Fibroblast of lung (primary cell): Measurements from ENCODE around the gene PLEKHH2. TPM values are rescaled to one million over a fixed set of nuclear protein-coding genes. Genes with fewer than 3 reads are reported as not detected.

Experiments
- DNase-seq, 2 donors: peaks; one replicate each; pipeline versions ENCODE4 v3.0.0 to v3.0.0-alpha.2; 2010; ENCODE audit warnings: low read depth in 2 of 2
- H2AFZ ChIP-seq: 2 replicates; pipeline ENCODE4 v1.5.1; 2012; ENCODE audit warnings: low read length, control low read depth, inconsistent platforms
- H3K27ac ChIP-seq: 2 replicates; pipeline ENCODE4 v1.5.1; 2011; ENCODE audit warnings: low read length, control low read depth; ENCODE audit not compliant: insufficient read depth
- H3K27me3 ChIP-seq: 2 replicates; pipeline ENCODE4 v1.5.1; 2011; ENCODE audit warnings: mild to moderate bottlenecking, low read length; ENCODE audit not compliant: control insufficient read depth, insufficient read depth
- H3K36me3 ChIP-seq: 2 replicates; pipeline ENCODE4 v1.5.1; 2011; ENCODE audit warnings: low read length; ENCODE audit not compliant: control insufficient read depth, insufficient read depth
- H3K4me1 ChIP-seq: 2 replicates; pipeline ENCODE4 v1.5.1; 2011; ENCODE audit warnings: low read length; ENCODE audit not compliant: control insufficient read depth, insufficient read depth; ENCODE audit errors: extremely low read depth
- H3K4me2 ChIP-seq: 2 replicates; pipeline ENCODE4 v1.5.1; 2011; ENCODE audit warnings: low read length, control low read depth; ENCODE audit not compliant: insufficient read depth; ENCODE audit errors: extremely low read depth
- H3K4me3 ChIP-seq, 4 experiments: fragments of 200-600 bp in 1 of 4; sonication (generic) in 1 of 4; replicated peaks in 1 of 4; 2 replicates each; pipeline ENCODE4 v1.5.1; 2011 to 2016; ENCODE audit warnings: low read length in 4 of 4, low read depth in 3 of 4, mild to moderate bottlenecking in 3 of 4, control low read depth in 2 of 4, inconsistent platforms in 1 of 4, mixed read lengths in 1 of 4; ENCODE audit not compliant: insufficient read depth in 1 of 4; ENCODE audit errors: control extremely low read depth in 1 of 4
- H3K79me2 ChIP-seq: 2 replicates; pipeline ENCODE4 v1.5.1; 2012; ENCODE audit warnings: mild to moderate bottlenecking, low read length, inconsistent platforms; ENCODE audit not compliant: control insufficient read depth, insufficient read depth
- H3K9ac ChIP-seq: 2 replicates; pipeline ENCODE4 v1.5.1; 2011; ENCODE audit warnings: mild to moderate bottlenecking, low read length, control low read depth; ENCODE audit not compliant: insufficient read depth
- H3K9me3 ChIP-seq: 2 replicates; pipeline ENCODE4 v1.5.1; 2012; ENCODE audit warnings: low read depth, low read length; ENCODE audit not compliant: control insufficient read depth, insufficient read depth
- H4K20me1 ChIP-seq: 2 replicates; pipeline ENCODE4 v1.5.1; 2011; ENCODE audit warnings: low read length; ENCODE audit not compliant: control insufficient read depth, insufficient read depth; ENCODE audit errors: extremely low read depth
- CTCF ChIP-seq, 2 donors: IDR thresholded peaks in 1 of 2; conservative IDR thresholded peaks in 1 of 2; 1 replicate in 1 of 2; 2 replicates in 1 of 2; pipeline ENCODE4 v1.5.1; 2011 to 2012; ENCODE audit warnings: low read length in 2 of 2, control low read depth in 1 of 2, inconsistent platforms in 1 of 2, low read depth in 1 of 2, mild to moderate bottlenecking in 1 of 2
- EZH2 ChIP-seq: IDR thresholded peaks from 2 replicates; pipeline ENCODE4 v1.5.1; 2012; ENCODE audit warnings: low read length, control low read depth, mild to moderate bottlenecking; ENCODE audit errors: missing control alignments
- polyA plus RNA-seq, 2 donors: library from polyadenylated mRNA; depleted of rRNA in 1 of 2; stranded (reverse) in 1 of 2; unstranded in 1 of 2; fragments of >200 nt; gene quantifications; 2 replicates each; pipeline ENCODE4 v1.2.1, GENCODE V29; 2011 to 2012; ENCODE audit warnings: missing spikeins in 1 of 2
- total RNA-seq: library from RNA; depleted of rRNA; stranded (reverse); fragments of >200 nt; gene quantifications from 2 replicates; pipeline ENCODE4 v1.2.1, GENCODE V29; 2014

Gene PLEKHH2
- total and polyA plus RNA-seq, 2 donors (not counting 1 experiment from before 2014, with no cell fraction given) = 6.9 to 14.0 TPM

GRCh38 chr2:43800894-43801293 is 163.8 kb downstream of the PLEKHH2 start:
- H3K27me3 ChIP-seq = no peaks in the 10 kb centered on the region
- no peaks in the 10 kb centered on the region for H4K20me1 ChIP-seq
- no peaks in the 10 kb centered on the region for H3K36me3 ChIP-seq
- TF ChIP-seq CTCF (conservative IDR thresholded peaks at IDR 0.05 in 1 of 2, IDR thresholded peaks at IDR 0.05 in 1 of 2; ENCODE audit: low read depth in 1 of 2, low read length in 2 of 2) (no peak), EZH2 (no peak)
- H3K27ac ChIP-seq = no peak overlapping the region
- no peak overlapping the region for H3K9ac ChIP-seq
- no peaks in the 10 kb centered on the region for H3K9me3 ChIP-seq
- H3K4me2 ChIP-seq = no peak overlapping the region
- no peak overlapping the region for H2AFZ ChIP-seq
- no peaks in the 10 kb centered on the region for H3K79me2 ChIP-seq
- no peaks in the 10 kb centered on the region for H3K4me1 ChIP-seq
- H3K4me3 ChIP-seq = no peak overlapping the region
- no peak for DNase-seq

DNA sequence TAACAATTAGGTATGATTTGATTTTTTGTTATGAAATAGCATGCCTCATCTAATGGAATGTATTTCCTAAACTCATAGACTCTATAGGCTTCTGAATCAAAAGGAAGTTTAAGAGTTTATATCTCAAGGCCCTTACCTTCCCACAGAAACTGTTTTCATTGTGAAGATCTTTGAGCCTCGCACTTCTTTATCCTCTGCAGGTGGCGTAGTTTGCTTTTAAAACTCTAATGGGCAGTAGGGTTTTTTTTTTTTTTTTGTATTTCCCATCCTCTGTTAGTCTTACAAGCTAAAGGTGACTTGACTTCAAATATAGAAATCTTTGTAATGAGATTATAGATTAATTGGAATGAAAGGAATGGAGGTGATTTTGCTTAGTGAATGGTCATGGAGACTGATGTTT is 165.1 kb downstream of the PLEKHH2 start:
- H3K79me2 ChIP-seq = no peaks in the 10 kb centered on the region
- DNase-seq = no peak
- no peaks in the 10 kb centered on the region for H3K9me3 ChIP-seq
- no peak overlapping the region for H3K4me3 ChIP-seq
- H3K9ac ChIP-seq = no peak overlapping the region
- H3K27ac ChIP-seq = no peak overlapping the region
- no peak overlapping the region for H3K4me2 ChIP-seq
- no peak overlapping the region for H2AFZ ChIP-seq
- TF ChIP-seq EZH2 (no peak), CTCF (conservative IDR thresholded peaks at IDR 0.05 in 1 of 2, IDR thresholded peaks at IDR 0.05 in 1 of 2; ENCODE audit: low read depth in 1 of 2, low read length in 2 of 2) (no peak)
- H4K20me1 ChIP-seq = no peaks in the 10 kb centered on the region
- H3K27me3 ChIP-seq = no peaks in the 10 kb centered on the region
- H3K4me1 ChIP-seq = no peaks in the 10 kb centered on the region
- no peaks in the 10 kb centered on the region for H3K36me3 ChIP-seq

DNA sequence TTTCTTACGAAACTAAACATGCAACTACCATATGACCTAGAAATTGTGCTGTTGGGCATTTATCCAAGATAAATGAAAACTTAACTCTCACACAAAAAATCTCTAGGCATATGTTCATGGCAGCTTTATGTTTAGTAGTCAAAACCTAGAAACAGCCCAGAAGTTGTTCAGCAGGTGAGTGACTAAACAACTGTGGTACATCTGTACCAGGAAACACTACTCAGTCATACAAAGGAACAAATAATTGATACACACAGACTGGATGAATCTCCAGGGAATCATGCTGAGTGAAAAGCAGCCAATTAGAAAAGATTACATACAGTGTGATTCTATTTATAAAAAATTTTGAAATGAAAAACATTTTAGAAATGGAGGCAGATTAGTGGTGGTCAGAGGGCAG is 166.1 kb downstream of the PLEKHH2 start:
- H3K79me2 ChIP-seq = no peaks in the 10 kb centered on the region
- H4K20me1 ChIP-seq = no peaks in the 10 kb centered on the region
- H3K9ac ChIP-seq = no peak overlapping the region
- DNase-seq = peak in 1 of 2 donors; percentile 46
- no peaks in the 10 kb centered on the region for H3K9me3 ChIP-seq
- TF ChIP-seq CTCF (conservative IDR thresholded peaks at IDR 0.05 in 1 of 2, IDR thresholded peaks at IDR 0.05 in 1 of 2; ENCODE audit: low read depth in 1 of 2, low read length in 2 of 2) (no peak), EZH2 (no peak)
- no peak overlapping the region for H3K4me3 ChIP-seq
- H3K27me3 ChIP-seq = no peaks in the 10 kb centered on the region
- no peak overlapping the region for H3K27ac ChIP-seq
- no peak overlapping the region for H2AFZ ChIP-seq
- H3K4me2 ChIP-seq = no peak overlapping the region
- H3K36me3 ChIP-seq = no peaks in the 10 kb centered on the region
- no peaks in the 10 kb centered on the region for H3K4me1 ChIP-seq
